OCI-LY7 (cell line): ENCODE measurements around the gene OBI1. TPM values are rescaled to one million over a fixed set of nuclear protein-coding genes. Genes with fewer than 3 reads are reported as not detected.

Experiments
- BruUV-seq: library from RNA; stranded (reverse); fragments of 400-500 nt; replicated peaks from 2 replicates; lab custom pipeline; 2021; lab: Mats Ljungman, UMichigan
- CTCF ChIA-PET: fragments of 300-600 bp; sonication (Branson Sonifier 250); formaldehyde crosslinking; loops from one replicate; lab custom pipeline; 2022; ENCODE audit warnings: antibody characterized with exemption; ENCODE audit not compliant: unreplicated experiment; lab: Charles Lee
- POLR2A ChIA-PET: fragments of 300-600 bp; sonication (Branson Sonifier 250); formaldehyde crosslinking; loops from one replicate; lab custom pipeline; 2022; ENCODE audit warnings: antibody characterized with exemption; lab: Charles Lee
- DNase-seq: peaks from one replicate; pipeline ENCODE4 v3.0.0-alpha.2; 2015; ENCODE audit warnings: low spot score
- H2AFZ ChIP-seq: fragments of 200-600 bp; sonication (generic), shearing (Covaris generic); 2 replicates; pipeline ENCODE4 v1.6.1; 2014; ENCODE audit warnings: mild to moderate bottlenecking, antibody characterized with exemption, low read length, moderate library complexity
- H3K27ac ChIP-seq: fragments of 200-600 bp; sonication (generic); 2 replicates; pipeline ENCODE4 v1.5.1; 2014; ENCODE audit warnings: mixed run types, low read depth, mild to moderate bottlenecking, moderate library complexity, low read length, inconsistent platforms; ENCODE audit not compliant: poor library complexity, severe bottlenecking
- H3K36me3 ChIP-seq: fragments of 200-600 bp; sonication (generic); 2 replicates; pipeline ENCODE4 v1.6.1; 2014; ENCODE audit warnings: mild to moderate bottlenecking, antibody characterized with exemption, low read length, moderate library complexity, mixed read lengths; ENCODE audit not compliant: insufficient read depth
- H3K4me1 ChIP-seq: fragments of 200-600 bp; sonication (generic); 2 replicates; pipeline ENCODE4 v1.5.1; 2014; ENCODE audit warnings: mild to moderate bottlenecking, low read length; ENCODE audit not compliant: insufficient read depth, poor library complexity, severe bottlenecking
- H3K4me2 ChIP-seq: fragments of 200-600 bp; sonication (generic); 2 replicates; pipeline ENCODE4 v1.6.1; 2014; ENCODE audit warnings: mild to moderate bottlenecking, low read length
- H3K4me3 ChIP-seq: fragments of 200-600 bp; sonication (generic); 2 replicates; pipeline ENCODE4 v1.5.1; 2014; ENCODE audit warnings: mild to moderate bottlenecking, low read depth, low read length; ENCODE audit not compliant: poor library complexity, severe bottlenecking
- H3K79me2 ChIP-seq: fragments of 200-600 bp; sonication (generic); 2 replicates; pipeline ENCODE4 v1.6.1; 2016; ENCODE audit warnings: low read depth, mild to moderate bottlenecking, low read length, moderate library complexity, mixed read lengths; ENCODE audit not compliant: insufficient read depth
- H3K9me2 ChIP-seq: fragments of 200-600 bp; sonication (generic); 2 replicates; pipeline ENCODE4 v1.6.1; 2016; ENCODE audit warnings: mild to moderate bottlenecking, low read length, mixed read lengths; ENCODE audit not compliant: insufficient read depth
- H3K9me3 ChIP-seq: fragments of 200-600 bp; sonication (generic); 2 replicates; pipeline ENCODE4 v1.6.1; 2014; ENCODE audit warnings: mild to moderate bottlenecking, mixed run types, low read length, mixed read lengths
- H4K20me1 ChIP-seq: fragments of 200-600 bp; sonication (generic); 2 replicates; pipeline ENCODE4 v1.6.1; 2014; ENCODE audit warnings: mild to moderate bottlenecking, antibody characterized with exemption, low read length, moderate library complexity, mixed read lengths; ENCODE audit not compliant: insufficient read depth
- CTCF ChIP-seq: fragments of 200-600 bp; sonication (generic); conservative IDR thresholded peaks from 2 replicates; pipeline ENCODE4 v1.5.1; 2014; ENCODE audit warnings: mild to moderate bottlenecking, antibody characterized with exemption, low read length, moderate library complexity, mixed read lengths
- EZH2phosphoT487 ChIP-seq: fragments of 200-600 bp; sonication (generic); IDR thresholded peaks from 2 replicates; pipeline ENCODE4 v1.6.1; 2018; ENCODE audit warnings: low read depth, borderline replicate concordance, mild to moderate bottlenecking, mixed run types, antibody characterized with exemption, low read length, moderate library complexity, mixed read lengths
- intact Hi-C: fragments of 100-400 bp; cut with micrococcal nuclease; formaldehyde crosslinking; loops from one replicate; pipeline ENCODE4 v1.10.0; 2022; ENCODE audit not compliant: unreplicated experiment
- total RNA-seq, 2 experiments: library from RNA; depleted of rRNA in 1 of 2; stranded (reverse); fragments of >200 nt in 1 of 2; shearing (Covaris generic) in 1 of 2; gene quantifications; 2 replicates each; pipeline ENCODE4 v1.2.3, GENCODE V29; 2014 to 2022

OBI1 gene
- total RNA-seq, 2 experiments from 2014 or later: 17.9 to 18.3 TPM

GRCh38 chr13:78657699-78658629 is 991 bp downstream of the OBI1 start:
- Histone ChIP-seq H3K9me3 (no peaks in the 10 kb centered on the region), H3K27ac (peak overlapping the region; percentile 75), H3K4me2 (peak overlapping the region; percentile 100), H4K20me1 (peaks cover 49% of the 10 kb centered on the region), H2AFZ (peak overlapping the region; percentile 93; the same call in 1 of the 2 replicates), H3K4me1 (peaks cover 18% of the 10 kb centered on the region), H3K36me3 (peaks cover 34% of the 10 kb centered on the region), H3K4me3 (peak overlapping the region; percentile 93), H3K9me2 (no peaks in the 10 kb centered on the region; the same call in 1 of the 2 replicates), H3K79me2 (peaks cover 59% of the 10 kb centered on the region)
- ChIA-PET POLR2A (interaction anchor here (0.6 to 1.2 kb wide), 3 partner anchors 12 to 120 kb away, joined by 3 to 5 read pairs (median 3); no protein-coding TSS in a partner anchor), CTCF (no interaction called here)
- intact Hi-C loops: loop anchor here (5.0 to 10.0 kb wide), 3 partner anchors 56 to 749 kb away; partner anchors contain the start of genes POU4F1 and RBM26
- TSS peak; percentile 70 for BruUV-seq
- TF ChIP-seq CTCF: no peak
- TF ChIP-seq EZH2phosphoT487: no peak
- DNase-seq: peak; percentile 14

- POLR2A ChIA-PET: interaction anchor here (0.6 to 1.3 kb wide), 5 partner anchors 9 to 595 kb away, joined by 3 to 8 read pairs (median 3); no protein-coding TSS in a partner anchor
- TF ChIP-seq CTCF (no peak), EZH2phosphoT487 (no peak)
- H3K4me3 ChIP-seq: no peak overlapping the region
- peaks cover 68% of the 10 kb centered on the region for H4K20me1 ChIP-seq
- peaks cover 80% of the 10 kb centered on the region for H3K79me2 ChIP-seq
- DNase-seq: no peak
- H3K27ac ChIP-seq: no peak overlapping the region
- H3K36me3 ChIP-seq: peaks cover 36% of the 10 kb centered on the region
- H3K9me2 ChIP-seq: no peaks in the 10 kb centered on the region
- H3K9me3 ChIP-seq: no peaks in the 10 kb centered on the region
- H2AFZ ChIP-seq: no peak overlapping the region
- H3K4me2 ChIP-seq: no peak overlapping the region
- intact Hi-C loops: loop anchor here (5.0 to 10.0 kb wide), 3 partner anchors 54 to 751 kb away; partner anchors contain the start of genes POU4F1 and RBM26
- BruUV-seq: no TSS peak
- CTCF ChIA-PET: no interaction called here
- H3K4me1 ChIP-seq: peaks cover 22% of the 10 kb centered on the region
Measured at GRCh38 chr13:78655906-78656305, 3.0 kb downstream of the OBI1 start.
